Uterus (tissue), 2 donors: Measurements from ENCODE around the gene LMX1A.

Source experiments
- POLR2A ChIP-seq, 2 donors: fragments of 450-650 bp; IDR thresholded peaks; one replicate each; pipeline ENCODE4 v1.6.1; 2016; ENCODE audit warnings: antibody characterized with exemption in 2 of 2, mild to moderate bottlenecking in 1 of 2, moderate library complexity in 1 of 2
- TF ChIP-seq, protein P1 (sequence below), 4 experiments: fragments of 200-600 bp in 2 of 4; fragments of 450-650 bp in 2 of 4; sonication (generic) in 2 of 4; IDR thresholded peaks; one replicate each; pipeline ENCODE4 v1.5.1; 2016 to 2019; ENCODE audit warnings: antibody characterized with exemption in 4 of 4, mild to moderate bottlenecking in 2 of 4, moderate library complexity in 1 of 4

DNA sequence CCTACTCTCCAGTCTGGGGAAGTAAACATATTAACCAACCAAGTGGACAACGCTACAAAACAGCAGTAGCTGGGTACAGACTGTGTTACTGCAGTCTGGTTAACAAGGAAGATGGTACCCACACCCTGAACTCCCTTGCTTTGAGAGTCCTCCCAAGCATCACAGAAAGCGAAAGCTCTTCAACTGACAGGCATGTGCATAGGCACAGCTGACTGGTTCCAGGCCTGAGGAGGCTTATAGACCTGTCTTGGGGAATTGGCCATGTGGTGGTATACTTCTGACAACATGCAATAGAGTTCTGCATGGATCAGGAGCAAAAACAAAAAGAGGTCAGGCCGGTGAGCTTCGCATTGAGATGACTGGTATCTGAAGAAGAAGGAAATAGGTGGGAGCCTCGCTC, 17.4 kb downstream of the LMX1A start:
- TF ChIP-seq, protein P1, sequence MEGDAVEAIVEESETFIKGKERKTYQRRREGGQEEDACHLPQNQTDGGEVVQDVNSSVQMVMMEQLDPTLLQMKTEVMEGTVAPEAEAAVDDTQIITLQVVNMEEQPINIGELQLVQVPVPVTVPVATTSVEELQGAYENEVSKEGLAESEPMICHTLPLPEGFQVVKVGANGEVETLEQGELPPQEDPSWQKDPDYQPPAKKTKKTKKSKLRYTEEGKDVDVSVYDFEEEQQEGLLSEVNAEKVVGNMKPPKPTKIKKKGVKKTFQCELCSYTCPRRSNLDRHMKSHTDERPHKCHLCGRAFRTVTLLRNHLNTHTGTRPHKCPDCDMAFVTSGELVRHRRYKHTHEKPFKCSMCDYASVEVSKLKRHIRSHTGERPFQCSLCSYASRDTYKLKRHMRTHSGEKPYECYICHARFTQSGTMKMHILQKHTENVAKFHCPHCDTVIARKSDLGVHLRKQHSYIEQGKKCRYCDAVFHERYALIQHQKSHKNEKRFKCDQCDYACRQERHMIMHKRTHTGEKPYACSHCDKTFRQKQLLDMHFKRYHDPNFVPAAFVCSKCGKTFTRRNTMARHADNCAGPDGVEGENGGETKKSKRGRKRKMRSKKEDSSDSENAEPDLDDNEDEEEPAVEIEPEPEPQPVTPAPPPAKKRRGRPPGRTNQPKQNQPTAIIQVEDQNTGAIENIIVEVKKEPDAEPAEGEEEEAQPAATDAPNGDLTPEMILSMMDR (IDR thresholded peaks at IDR 0.05), result no peak
- no peak for TF ChIP-seq POLR2A (IDR thresholded peaks at IDR 0.05)
